OCI-LY1 (cell line): ENCODE data around the gene XKR7.

Experiments used
- EZH2 ChIP-seq: fragments of 200-600 bp; sonication (generic), shearing (Covaris generic); IDR thresholded peaks from 2 replicates; pipeline ENCODE4 v1.8.0; 2017; ENCODE audit warnings: borderline replicate concordance, mixed run types, mild to moderate bottlenecking, antibody characterized with exemption, low read length, moderate library complexity, mixed read lengths
- TF ChIP-seq, protein P1 (sequence below): fragments of 200-600 bp; sonication (generic), shearing (Covaris generic); IDR thresholded peaks from 2 replicates; pipeline ENCODE4 v1.5.1; 2017; ENCODE audit warnings: mild to moderate bottlenecking, antibody characterized with exemption, low read length, moderate library complexity, mixed read lengths

DNA sequence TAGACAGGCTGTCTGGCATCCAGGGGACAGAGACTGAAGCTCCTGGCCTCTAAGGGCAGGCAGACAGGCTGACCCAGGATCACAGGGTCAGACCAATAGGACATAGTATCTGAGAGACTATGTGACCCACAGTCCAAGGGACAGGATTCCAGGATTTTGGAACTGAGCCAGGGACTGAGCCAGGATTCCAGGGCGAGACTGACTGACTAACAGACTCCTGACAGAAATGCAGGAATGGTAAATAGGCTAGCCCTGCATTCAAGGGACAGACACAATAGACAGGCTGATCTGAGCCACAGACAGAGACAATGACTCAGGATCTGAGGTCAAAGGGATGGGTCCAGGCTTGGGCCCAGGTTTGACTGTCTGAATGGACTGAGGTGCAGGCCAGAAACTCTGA, 19.8 kb downstream of the XKR7 start:
- TF ChIP-seq, protein P1, sequence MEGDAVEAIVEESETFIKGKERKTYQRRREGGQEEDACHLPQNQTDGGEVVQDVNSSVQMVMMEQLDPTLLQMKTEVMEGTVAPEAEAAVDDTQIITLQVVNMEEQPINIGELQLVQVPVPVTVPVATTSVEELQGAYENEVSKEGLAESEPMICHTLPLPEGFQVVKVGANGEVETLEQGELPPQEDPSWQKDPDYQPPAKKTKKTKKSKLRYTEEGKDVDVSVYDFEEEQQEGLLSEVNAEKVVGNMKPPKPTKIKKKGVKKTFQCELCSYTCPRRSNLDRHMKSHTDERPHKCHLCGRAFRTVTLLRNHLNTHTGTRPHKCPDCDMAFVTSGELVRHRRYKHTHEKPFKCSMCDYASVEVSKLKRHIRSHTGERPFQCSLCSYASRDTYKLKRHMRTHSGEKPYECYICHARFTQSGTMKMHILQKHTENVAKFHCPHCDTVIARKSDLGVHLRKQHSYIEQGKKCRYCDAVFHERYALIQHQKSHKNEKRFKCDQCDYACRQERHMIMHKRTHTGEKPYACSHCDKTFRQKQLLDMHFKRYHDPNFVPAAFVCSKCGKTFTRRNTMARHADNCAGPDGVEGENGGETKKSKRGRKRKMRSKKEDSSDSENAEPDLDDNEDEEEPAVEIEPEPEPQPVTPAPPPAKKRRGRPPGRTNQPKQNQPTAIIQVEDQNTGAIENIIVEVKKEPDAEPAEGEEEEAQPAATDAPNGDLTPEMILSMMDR: no peak
- no peak for TF ChIP-seq EZH2
